ENCODE results near the gene ACTN4.
"Not testable (repeated sequence)": the region's sequence is repeated elsewhere in the genome, so short reads cannot be mapped to it uniquely, and the experiment has no call there.

The ACTN4 gene

GRCh38 chr19:38624822-38625221, 22.6 kb upstream of the ACTN4 start:
- H3K27me3 ChIP-seq (replicated peaks) = no peaks in the 10 kb centered on the region
- TF ChIP-seq, protein P1, sequence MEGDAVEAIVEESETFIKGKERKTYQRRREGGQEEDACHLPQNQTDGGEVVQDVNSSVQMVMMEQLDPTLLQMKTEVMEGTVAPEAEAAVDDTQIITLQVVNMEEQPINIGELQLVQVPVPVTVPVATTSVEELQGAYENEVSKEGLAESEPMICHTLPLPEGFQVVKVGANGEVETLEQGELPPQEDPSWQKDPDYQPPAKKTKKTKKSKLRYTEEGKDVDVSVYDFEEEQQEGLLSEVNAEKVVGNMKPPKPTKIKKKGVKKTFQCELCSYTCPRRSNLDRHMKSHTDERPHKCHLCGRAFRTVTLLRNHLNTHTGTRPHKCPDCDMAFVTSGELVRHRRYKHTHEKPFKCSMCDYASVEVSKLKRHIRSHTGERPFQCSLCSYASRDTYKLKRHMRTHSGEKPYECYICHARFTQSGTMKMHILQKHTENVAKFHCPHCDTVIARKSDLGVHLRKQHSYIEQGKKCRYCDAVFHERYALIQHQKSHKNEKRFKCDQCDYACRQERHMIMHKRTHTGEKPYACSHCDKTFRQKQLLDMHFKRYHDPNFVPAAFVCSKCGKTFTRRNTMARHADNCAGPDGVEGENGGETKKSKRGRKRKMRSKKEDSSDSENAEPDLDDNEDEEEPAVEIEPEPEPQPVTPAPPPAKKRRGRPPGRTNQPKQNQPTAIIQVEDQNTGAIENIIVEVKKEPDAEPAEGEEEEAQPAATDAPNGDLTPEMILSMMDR (IDR thresholded peaks at IDR 0.05; ENCODE audit: low read depth, low read length, missing control alignments) = no peak
- no peak overlapping the region for H3K4me3 ChIP-seq (ENCODE audit: low read depth, low read length)
- H3K27ac ChIP-seq = no peak overlapping the region
- in situ Hi-C loops (cut with HindIII; ENCODE audit: low pct_ligation_motif_present, low sequenced_read_pairs) = no loop called here
- peaks cover 70% of the 10 kb centered on the region for H3K36me3 ChIP-seq (replicated peaks)
- no peak for DNase-seq

GRCh38 chr19:38626401-38626800, 21.0 kb upstream of the ACTN4 start:
- Histone ChIP-seq H3K4me3 (ENCODE audit: low read depth, low read length) (no peak overlapping the region), H3K36me3 (replicated peaks) (peaks cover 75% of the 10 kb centered on the region), H3K27me3 (replicated peaks) (no peaks in the 10 kb centered on the region), H3K27ac (no peak overlapping the region)
- TF ChIP-seq, protein P1 (IDR thresholded peaks at IDR 0.05; ENCODE audit: low read depth, low read length, missing control alignments) = no peak
- in situ Hi-C loops (cut with HindIII; ENCODE audit: low pct_ligation_motif_present, low sequenced_read_pairs) = no loop called here
- DNase-seq = no peak

- H3K27ac ChIP-seq = no peak overlapping the region
Measured at GRCh38 chr19:38629568-38629967, 17.9 kb upstream of the ACTN4 start.

GRCh38 chr19:38631301-38631700, 16.1 kb upstream of the ACTN4 start:
- H3K27ac ChIP-seq; H3K27me3 ChIP-seq (replicated peaks); DNase-seq; in situ Hi-C loops (cut with HindIII; ENCODE audit: low pct_ligation_motif_present, low sequenced_read_pairs); H3K4me3 ChIP-seq (ENCODE audit: low read depth, low read length): not testable (repeated sequence)
- peaks cover 63% of the 10 kb centered on the region for H3K36me3 ChIP-seq (replicated peaks)

More at GRCh38 chr19:38629568-38629967, 17.9 kb upstream of the ACTN4 start:
- no peak for DNase-seq
- TF ChIP-seq, protein P1 (IDR thresholded peaks at IDR 0.05; ENCODE audit: low read depth, low read length, missing control alignments) = no peak
- Histone ChIP-seq H3K36me3 (replicated peaks) (peaks cover 65% of the 10 kb centered on the region), H3K4me3 (ENCODE audit: low read depth, low read length) (no peak overlapping the region), H3K27me3 (replicated peaks) (no peaks in the 10 kb centered on the region)
- in situ Hi-C loops (cut with HindIII; ENCODE audit: low pct_ligation_motif_present, low sequenced_read_pairs) = no loop called here

DNA sequence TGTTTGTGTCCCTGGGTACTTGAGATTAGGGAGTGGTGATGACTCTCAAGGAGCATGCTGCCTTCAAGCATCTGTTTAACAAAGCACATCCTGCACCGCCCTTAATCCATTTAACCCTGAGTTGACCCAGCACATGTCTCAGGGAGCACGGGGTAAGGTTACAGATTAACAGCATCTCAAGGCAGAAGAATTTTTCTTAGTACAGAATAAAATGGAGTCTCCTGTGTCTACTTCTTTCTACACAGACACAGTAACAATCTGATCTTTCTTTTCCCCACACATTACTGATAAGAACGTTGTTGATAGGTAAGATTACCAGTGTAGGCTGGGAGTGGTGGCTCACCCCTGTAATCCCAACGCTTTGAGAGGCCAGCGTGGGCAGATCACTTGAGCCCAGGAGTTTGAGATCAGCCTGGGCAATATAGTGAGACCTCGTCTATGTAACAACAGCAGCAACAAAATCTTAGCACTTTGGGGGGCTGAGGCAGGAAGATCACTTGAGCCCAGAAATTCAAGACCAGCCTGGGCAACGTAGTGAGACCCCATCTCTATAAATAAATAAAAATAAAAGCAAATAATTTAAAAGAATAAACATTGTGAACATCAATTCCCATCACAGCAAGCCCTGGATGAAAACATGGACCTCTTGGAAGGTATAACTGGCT, 15.5 kb upstream of the ACTN4 start:
- H3K27ac ChIP-seq; in situ Hi-C loops (cut with HindIII; ENCODE audit: low pct_ligation_motif_present, low sequenced_read_pairs): not testable (repeated sequence)

DNA sequence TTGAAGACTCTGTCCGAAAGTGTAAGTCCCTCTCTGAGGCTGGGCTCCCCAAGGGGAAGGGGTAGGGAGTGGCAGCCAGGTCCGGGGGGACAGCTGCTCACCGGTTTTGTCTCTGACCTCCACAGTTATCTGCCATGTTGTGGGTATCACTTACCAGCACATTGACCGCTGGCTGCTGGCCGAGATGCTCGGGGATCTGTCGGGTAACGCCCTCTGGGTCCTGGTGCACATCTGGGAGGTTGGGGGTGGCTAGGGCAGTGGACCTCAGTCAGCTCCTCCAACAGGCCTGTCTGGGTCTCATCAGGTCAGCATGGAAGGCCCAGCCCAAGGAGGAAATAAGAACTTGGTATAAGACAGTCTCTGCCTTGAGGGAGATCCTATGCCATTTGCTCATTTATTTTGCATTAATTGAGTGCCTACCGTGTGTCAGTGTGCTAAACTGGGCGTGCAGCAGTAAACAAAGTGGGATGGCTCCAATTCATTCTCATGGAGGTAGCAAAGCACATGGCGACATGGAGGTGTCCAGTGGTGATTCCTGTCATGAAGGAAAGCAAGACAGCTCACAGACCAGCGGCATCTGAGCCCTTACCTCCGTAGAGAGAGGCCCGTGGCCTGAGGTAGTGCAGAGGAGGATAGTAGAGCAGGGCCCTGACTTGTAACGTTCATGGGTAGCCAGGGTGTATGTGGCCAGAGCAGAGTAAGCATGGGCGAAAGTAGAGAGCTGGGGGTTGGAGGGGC, 14.8 kb upstream of the ACTN4 start:
- no peak overlapping the region for H3K4me3 ChIP-seq (ENCODE audit: low read depth, low read length)
- no peak for DNase-seq
- peaks cover 54% of the 10 kb centered on the region for H3K36me3 ChIP-seq (replicated peaks)
- in situ Hi-C loops (cut with HindIII; ENCODE audit: low pct_ligation_motif_present, low sequenced_read_pairs) = no loop called here
- no peaks in the 10 kb centered on the region for H3K27me3 ChIP-seq (replicated peaks)
- H3K27ac ChIP-seq = no peak overlapping the region
- TF ChIP-seq, protein P1 (IDR thresholded peaks at IDR 0.05; ENCODE audit: low read depth, low read length, missing control alignments) = no peak

More for the DNA sequence above, 15.5 kb upstream of the ACTN4 start:
- H3K4me3 ChIP-seq (ENCODE audit: low read depth, low read length); DNase-seq; H3K27me3 ChIP-seq (replicated peaks): not testable (repeated sequence)
- H3K36me3 ChIP-seq (replicated peaks) = peaks cover 58% of the 10 kb centered on the region

Measured in brain microvascular endothelial cell (primary cell).